Keratinocyte (primary cell): Measurements from ENCODE around the gene CARMIL1. TPM values are rescaled to one million over a fixed set of nuclear protein-coding genes. Genes with fewer than 3 reads are reported as not detected.

ENCODE experiments used
- DNase-seq: peaks from one replicate; pipeline ENCODE4 v3.0.0-alpha.2; 2011; ENCODE audit warnings: low read depth, missing footprints, low spot score
- FAIRE-seq: peaks from 2 replicates; lab custom pipeline; 2011; peaks lifted over from hg19 to GRCh38; lab: Jason Lieb, UNC
- H2AFZ ChIP-seq: 2 replicates; pipeline ENCODE4 v1.6.0; 2012; ENCODE audit warnings: low read length, control low read depth, inconsistent platforms; ENCODE audit not compliant: control insufficient read depth
- H3K27ac ChIP-seq: 2 replicates; pipeline ENCODE4 v1.5.1; 2011; ENCODE audit warnings: low read length; ENCODE audit not compliant: control insufficient read depth, insufficient read depth
- H3K27me3 ChIP-seq: 3 replicates; pipeline ENCODE4 v1.6.0; 2011; ENCODE audit warnings: low read length; ENCODE audit not compliant: control insufficient read depth, insufficient read depth; ENCODE audit errors: extremely low read depth
- H3K36me3 ChIP-seq, 2 experiments: 2 replicates in 1 of 2; 3 replicates in 1 of 2; pipeline ENCODE4 v1.5.1; 2011; ENCODE audit warnings: low read length in 2 of 2, mild to moderate bottlenecking in 1 of 2; ENCODE audit not compliant: control insufficient read depth in 2 of 2, insufficient read depth in 2 of 2; ENCODE audit errors: extremely low read depth in 1 of 2
- H3K4me1 ChIP-seq: 3 replicates; pipeline ENCODE4 v1.5.1; 2011; ENCODE audit warnings: low read length; ENCODE audit not compliant: control insufficient read depth, insufficient read depth; ENCODE audit errors: extremely low read depth
- H3K4me2 ChIP-seq: 3 replicates; pipeline ENCODE4 v1.6.0; 2011; ENCODE audit warnings: low read depth, low read length; ENCODE audit not compliant: control insufficient read depth, insufficient read depth; ENCODE audit errors: extremely low read depth
- H3K4me3 ChIP-seq, 3 experiments: fragments of 200-600 bp in 1 of 3; sonication (generic) in 1 of 3; 2 replicates in 2 of 3; 3 replicates in 1 of 3; pipeline ENCODE4 v1.5.1; 2011 to 2016; ENCODE audit warnings: low read length in 3 of 3, mild to moderate bottlenecking in 3 of 3, control low read depth in 2 of 3, inconsistent platforms in 1 of 3, low read depth in 1 of 3, mixed read lengths in 1 of 3, mixed run types in 1 of 3, moderate library complexity in 1 of 3; ENCODE audit not compliant: control insufficient read depth in 2 of 3, insufficient read depth in 2 of 3; ENCODE audit errors: extremely low read depth in 1 of 3
- H3K79me2 ChIP-seq: 2 replicates; pipeline ENCODE4 v1.6.0; 2012; ENCODE audit warnings: low read length; ENCODE audit not compliant: control insufficient read depth, insufficient read depth
- H3K9ac ChIP-seq: 3 replicates; pipeline ENCODE4 v1.6.0; 2011; ENCODE audit warnings: low read length; ENCODE audit not compliant: control insufficient read depth, insufficient read depth; ENCODE audit errors: extremely low read depth
- H3K9me1 ChIP-seq: 3 replicates; pipeline ENCODE4 v1.6.0; 2011; ENCODE audit warnings: low read length; ENCODE audit not compliant: control insufficient read depth, insufficient read depth; ENCODE audit errors: extremely low read depth
- H3K9me3 ChIP-seq: 2 replicates; pipeline ENCODE4 v1.5.1; 2012; ENCODE audit warnings: low read depth, low read length; ENCODE audit not compliant: control insufficient read depth
- H4K20me1 ChIP-seq: 3 replicates; pipeline ENCODE4 v1.6.0; 2011; ENCODE audit warnings: low read length; ENCODE audit not compliant: control insufficient read depth, insufficient read depth; ENCODE audit errors: extremely low read depth
- CTCF ChIP-seq, 3 experiments: IDR thresholded peaks in 1 of 3; conservative IDR thresholded peaks in 1 of 3; optimal IDR thresholded peaks in 1 of 3; 2 replicates in 2 of 3; 3 replicates in 1 of 3; pipeline versions ENCODE3 to v1.5.1; 2011; ENCODE audit warnings: low read length in 3 of 3, mild to moderate bottlenecking in 3 of 3, moderate library complexity in 2 of 3, control low read depth in 1 of 3, inconsistent platforms in 1 of 3; ENCODE audit not compliant: insufficient read depth in 2 of 3; ENCODE audit errors: extremely low read depth in 1 of 3
- EZH2 ChIP-seq: IDR thresholded peaks from one replicate; pipeline ENCODE4 v1.6.1; 2012; ENCODE audit warnings: inconsistent platforms, mild to moderate bottlenecking, low read length, moderate library complexity
- dilution Hi-C: fragments of 300-500 bp; cut with MboI; formaldehyde crosslinking; loops from one replicate; pipeline ENCODE4 v1.7.0; 2020; ENCODE audit warnings: low sequenced_read_pairs; ENCODE audit not compliant: extremely low pct_ligation_motif_present
- polyA plus RNA-seq, 5 experiments: library from polyadenylated mRNA; depleted of rRNA in 3 of 5; stranded (reverse) in 3 of 5; stranded (forward) in 1 of 5; unstranded in 1 of 5; fragments of >200 nt; gene quantifications; 1 replicate in 1 of 5; 2 replicates in 3 of 5; 3 replicates in 1 of 5; pipeline versions ENCODE4 v1.2.1 to v1.2.3, GENCODE V29; 2011 to 2012; ENCODE audit warnings: missing spikeins in 2 of 5, low read depth in 1 of 5, low replicate concordance in 1 of 5

Gene CARMIL1
- polyA plus RNA-seq, 1 donor (not counting 4 experiments of a cell fraction or from before 2014, with no cell fraction given) = 18.9 TPM

GRCh38 chr6:25645916-25646315 is 366.7 kb downstream of the CARMIL1 start:
- Histone ChIP-seq H3K27me3 (peaks cover 7% of the 10 kb centered on the region), H3K9me1 (no peaks in the 10 kb centered on the region), H3K4me1 (no peaks in the 10 kb centered on the region), H3K27ac (no peak overlapping the region), H3K36me3 (no peaks in the 10 kb centered on the region), H3K4me2 (no peak overlapping the region), H3K9me3 (no peaks in the 10 kb centered on the region), H2AFZ (no peak overlapping the region), H3K9ac (no peak overlapping the region), H4K20me1 (no peaks in the 10 kb centered on the region), H3K79me2 (no peaks in the 10 kb centered on the region), H3K4me3 (no peak overlapping the region)
- no peak for DNase-seq
- FAIRE-seq = no peak
- no peak for TF ChIP-seq EZH2
- no peak for TF ChIP-seq CTCF (optimal IDR thresholded peaks at IDR 0.05 in 1 of 3, IDR thresholded peaks at IDR 0.05 in 1 of 3, conservative IDR thresholded peaks at IDR 0.05 in 1 of 3; ENCODE audit: extremely low read depth in 1 of 3, insufficient read depth in 2 of 3, low read length in 3 of 3)
- dilution Hi-C loops = no loop called here

- TF ChIP-seq CTCF (optimal IDR thresholded peaks at IDR 0.05 in 1 of 3, IDR thresholded peaks at IDR 0.05 in 1 of 3, conservative IDR thresholded peaks at IDR 0.05 in 1 of 3; ENCODE audit: extremely low read depth in 1 of 3, insufficient read depth in 2 of 3, low read length in 3 of 3) = no peak
- TF ChIP-seq EZH2 = no peak
- no peaks in the 10 kb centered on the region for H3K9me3 ChIP-seq
- peaks cover 13% of the 10 kb centered on the region for H3K27me3 ChIP-seq
- no peaks in the 10 kb centered on the region for H3K4me1 ChIP-seq
- no peak overlapping the region for H3K27ac ChIP-seq
- FAIRE-seq (no peak), DNase-seq (no peak)
- H3K36me3 ChIP-seq = no peaks in the 10 kb centered on the region
- H3K9ac ChIP-seq = no peak overlapping the region
- dilution Hi-C loops = no loop called here
- no peaks in the 10 kb centered on the region for H3K9me1 ChIP-seq
- H3K79me2 ChIP-seq = no peaks in the 10 kb centered on the region
- H3K4me2 ChIP-seq = no peak overlapping the region
- H3K4me3 ChIP-seq = no peak overlapping the region
- no peak overlapping the region for H2AFZ ChIP-seq
- no peaks in the 10 kb centered on the region for H4K20me1 ChIP-seq
These were observed 370.4 kb downstream of the CARMIL1 start for GRCh38 chr6:25649611-25650010.
